ENCODE data around the gene VOPP1. TPM values are rescaled to one million over a fixed set of nuclear protein-coding genes. Genes with fewer than 3 reads are reported as not detected.

The VOPP1 gene
- total and polyA plus RNA-seq, 9 donors = 20.7 to 31.8 (median 27.5) TPM

DNA sequence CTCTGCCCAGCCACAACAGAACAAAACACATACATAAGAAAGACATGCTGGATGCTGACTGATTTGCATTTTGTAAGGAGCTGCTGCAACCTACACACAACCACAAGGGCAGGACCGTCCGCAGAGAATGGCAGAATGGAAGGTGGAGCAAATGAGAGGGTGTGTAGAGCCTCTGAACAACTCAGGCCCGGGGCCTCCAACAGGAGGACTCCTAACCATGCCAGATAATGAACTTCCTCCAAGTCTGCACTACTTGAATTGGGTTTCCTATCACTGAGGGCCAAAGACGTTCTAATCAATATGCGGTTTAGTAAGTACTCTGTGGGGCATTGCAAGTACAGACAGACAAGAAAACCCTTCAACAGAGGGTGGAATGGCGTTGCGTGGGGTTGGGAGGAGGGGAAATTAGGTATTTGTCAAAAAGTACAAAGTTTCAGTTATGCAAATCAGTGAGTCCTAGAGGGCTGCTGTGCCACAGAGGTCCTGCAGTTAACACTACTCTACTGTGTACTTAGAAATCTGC, 14.6 kb downstream of the VOPP1 start:
- Histone ChIP-seq H3K9me3 (replicated peaks; ENCODE audit: control insufficient read depth, low read depth, low read length) (no peaks in the 10 kb centered on the region), H3K36me3 (ENCODE audit: control insufficient read depth, insufficient read depth, low read length) (peaks cover 4% of the 10 kb centered on the region), H3K27ac (ENCODE audit: low read length) (no peak overlapping the region), H3K4me3 (ENCODE audit: low read length) (no peak overlapping the region), H3K27me3 (ENCODE audit: control insufficient read depth, insufficient read depth, low read length) (no peaks in the 10 kb centered on the region), H3K4me1 (ENCODE audit: control insufficient read depth, insufficient read depth, low read length) (peaks cover 5% of the 10 kb centered on the region)
- DNase-seq = no peak
- WGBS (ENCODE audit: insufficient coverage) = 50% methylated on average over 2 of the region's 7 CpGs

DNA sequence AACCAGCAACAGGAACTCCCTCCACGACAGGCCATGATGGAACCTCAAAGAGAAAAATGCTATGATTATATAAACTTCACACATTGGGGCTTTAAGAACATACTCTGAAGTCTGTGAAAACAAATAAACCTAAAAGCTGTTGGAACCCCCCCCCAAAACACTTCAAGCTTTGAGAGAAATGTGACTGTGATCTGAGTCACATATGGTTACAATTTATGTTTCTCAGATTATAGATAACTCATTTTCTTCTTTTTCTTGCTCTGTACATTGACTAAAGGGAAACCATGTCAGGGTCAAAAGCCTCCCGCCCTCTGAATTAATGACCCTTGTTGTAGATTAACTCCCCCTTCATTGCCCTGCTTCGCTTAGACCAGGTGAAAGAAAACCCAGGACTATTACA, 15.8 kb downstream of the VOPP1 start:
- H3K4me1 ChIP-seq (ENCODE audit: control insufficient read depth, insufficient read depth, low read length) = peaks cover 8% of the 10 kb centered on the region
- peaks cover 4% of the 10 kb centered on the region for H3K36me3 ChIP-seq (ENCODE audit: control insufficient read depth, insufficient read depth, low read length)
- WGBS (ENCODE audit: insufficient coverage) = 100% methylated on average over 2 of the region's 3 CpGs
- H3K27ac ChIP-seq (ENCODE audit: low read length) = no peak overlapping the region
- H3K9me3 ChIP-seq (replicated peaks; ENCODE audit: control insufficient read depth, low read depth, low read length) = no peaks in the 10 kb centered on the region
- no peaks in the 10 kb centered on the region for H3K27me3 ChIP-seq (ENCODE audit: control insufficient read depth, insufficient read depth, low read length)
- no peak overlapping the region for H3K4me3 ChIP-seq (ENCODE audit: low read length)
- no peak for DNase-seq

DNA sequence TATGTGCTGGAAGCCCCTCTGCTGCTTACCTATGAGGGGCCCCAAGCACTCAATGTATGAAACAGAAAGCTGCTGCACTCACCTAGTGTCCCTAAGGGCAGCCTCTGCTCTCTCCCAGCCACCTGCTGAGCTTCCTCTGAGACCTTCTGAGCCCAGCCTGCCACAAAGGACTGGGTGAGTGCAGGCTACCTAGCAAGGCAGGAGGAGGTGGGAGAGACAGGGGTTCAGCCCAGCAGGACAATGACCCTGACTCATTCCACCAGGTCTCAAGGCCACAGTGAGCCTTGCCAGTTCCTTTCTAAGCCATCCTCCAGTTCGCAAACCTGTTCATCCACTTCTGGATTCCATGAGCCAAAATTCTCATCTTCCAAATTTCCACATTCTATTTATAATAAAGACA, 16.3 kb downstream of the VOPP1 start:
- H3K4me1 ChIP-seq (ENCODE audit: control insufficient read depth, insufficient read depth, low read length) = peaks cover 8% of the 10 kb centered on the region
- no peak overlapping the region for H3K27ac ChIP-seq (ENCODE audit: low read length)
- no CpG with 5 or more reads among the region's 1 CpG for WGBS (ENCODE audit: insufficient coverage)
- peaks cover 4% of the 10 kb centered on the region for H3K36me3 ChIP-seq (ENCODE audit: control insufficient read depth, insufficient read depth, low read length)
- H3K27me3 ChIP-seq (ENCODE audit: control insufficient read depth, insufficient read depth, low read length) = no peaks in the 10 kb centered on the region
- no peak overlapping the region for H3K4me3 ChIP-seq (ENCODE audit: low read length)
- no peaks in the 10 kb centered on the region for H3K9me3 ChIP-seq (replicated peaks; ENCODE audit: control insufficient read depth, low read depth, low read length)
- DNase-seq = no peak

- DNase-seq = no peak
- no peaks in the 10 kb centered on the region for H3K9me3 ChIP-seq (replicated peaks; ENCODE audit: control insufficient read depth, low read depth, low read length)
- peaks cover 4% of the 10 kb centered on the region for H3K36me3 ChIP-seq (ENCODE audit: control insufficient read depth, insufficient read depth, low read length)
- no peaks in the 10 kb centered on the region for H3K27me3 ChIP-seq (ENCODE audit: control insufficient read depth, insufficient read depth, low read length)
- H3K27ac ChIP-seq (ENCODE audit: low read length) = no peak overlapping the region
- peaks cover 8% of the 10 kb centered on the region for H3K4me1 ChIP-seq (ENCODE audit: control insufficient read depth, insufficient read depth, low read length)
- WGBS (ENCODE audit: insufficient coverage) = 74% methylated on average over 3 of the region's 7 CpGs
- H3K4me3 ChIP-seq (ENCODE audit: low read length) = no peak overlapping the region
Measured at GRCh38 chr7:55555160-55555559, 17.1 kb downstream of the VOPP1 start.

GRCh38 chr7:55554038-55554437, 18.3 kb downstream of the VOPP1 start:
- peaks cover 8% of the 10 kb centered on the region for H3K4me1 ChIP-seq (ENCODE audit: control insufficient read depth, insufficient read depth, low read length)
- H3K36me3 ChIP-seq (ENCODE audit: control insufficient read depth, insufficient read depth, low read length) = peaks cover 4% of the 10 kb centered on the region
- no peaks in the 10 kb centered on the region for H3K9me3 ChIP-seq (replicated peaks; ENCODE audit: control insufficient read depth, low read depth, low read length)
- WGBS (ENCODE audit: insufficient coverage) = 63% methylated on average over 1 of the region's 1 CpG
- no peaks in the 10 kb centered on the region for H3K27me3 ChIP-seq (ENCODE audit: control insufficient read depth, insufficient read depth, low read length)
- no peak overlapping the region for H3K4me3 ChIP-seq (ENCODE audit: low read length)
- H3K27ac ChIP-seq (ENCODE audit: low read length) = no peak overlapping the region
- DNase-seq = no peak

GRCh38 chr7:55553024-55553345, 19.3 kb downstream of the VOPP1 start:
- no peak for DNase-seq
- no peak overlapping the region for H3K4me3 ChIP-seq (ENCODE audit: low read length)
- peaks cover 8% of the 10 kb centered on the region for H3K4me1 ChIP-seq (ENCODE audit: control insufficient read depth, insufficient read depth, low read length)
- H3K36me3 ChIP-seq (ENCODE audit: control insufficient read depth, insufficient read depth, low read length) = peaks cover 4% of the 10 kb centered on the region
- H3K27me3 ChIP-seq (ENCODE audit: control insufficient read depth, insufficient read depth, low read length) = no peaks in the 10 kb centered on the region
- no peak overlapping the region for H3K27ac ChIP-seq (ENCODE audit: low read length)
- H3K9me3 ChIP-seq (replicated peaks; ENCODE audit: control insufficient read depth, low read depth, low read length) = no peaks in the 10 kb centered on the region

- peak; percentile 60 for DNase-seq
- Histone ChIP-seq H3K36me3 (ENCODE audit: control insufficient read depth, insufficient read depth, low read length) (peaks cover 4% of the 10 kb centered on the region), H3K9me3 (replicated peaks; ENCODE audit: control insufficient read depth, low read depth, low read length) (no peaks in the 10 kb centered on the region), H3K4me1 (ENCODE audit: control insufficient read depth, insufficient read depth, low read length) (peaks cover 8% of the 10 kb centered on the region), H3K27ac (ENCODE audit: low read length) (no peak overlapping the region), H3K4me3 (ENCODE audit: low read length) (no peak overlapping the region), H3K27me3 (ENCODE audit: control insufficient read depth, insufficient read depth, low read length) (no peaks in the 10 kb centered on the region)
- WGBS (ENCODE audit: insufficient coverage) = 37% methylated on average over 10 of the region's 13 CpGs
Measured at GRCh38 chr7:55552320-55553023, 19.8 kb downstream of the VOPP1 start.

- Histone ChIP-seq H3K4me3 (ENCODE audit: low read length) (no peak overlapping the region), H3K27me3 (ENCODE audit: control insufficient read depth, insufficient read depth, low read length) (no peaks in the 10 kb centered on the region), H3K36me3 (ENCODE audit: control insufficient read depth, insufficient read depth, low read length) (peaks cover 4% of the 10 kb centered on the region), H3K27ac (ENCODE audit: low read length) (no peak overlapping the region), H3K4me1 (ENCODE audit: control insufficient read depth, insufficient read depth, low read length) (peaks cover 16% of the 10 kb centered on the region), H3K9me3 (replicated peaks; ENCODE audit: control insufficient read depth, low read depth, low read length) (no peaks in the 10 kb centered on the region)
- DNase-seq = no peak
- WGBS (ENCODE audit: insufficient coverage) = 88% methylated on average over 9 of the region's 11 CpGs
Measured at GRCh38 chr7:55550841-55551537, 21.3 kb downstream of the VOPP1 start.

GRCh38 chr7:55550010-55550663, 22.2 kb downstream of the VOPP1 start:
- Histone ChIP-seq H3K27me3 (ENCODE audit: control insufficient read depth, insufficient read depth, low read length) (no peaks in the 10 kb centered on the region), H3K27ac (ENCODE audit: low read length) (peak overlapping the region; percentile 38), H3K4me3 (ENCODE audit: low read length) (no peak overlapping the region), H3K36me3 (ENCODE audit: control insufficient read depth, insufficient read depth, low read length) (no peaks in the 10 kb centered on the region), H3K9me3 (replicated peaks; ENCODE audit: control insufficient read depth, low read depth, low read length) (no peaks in the 10 kb centered on the region), H3K4me1 (ENCODE audit: control insufficient read depth, insufficient read depth, low read length) (peaks cover 16% of the 10 kb centered on the region)
- DNase-seq = no peak
- WGBS (ENCODE audit: insufficient coverage) = 88% methylated on average over 6 of the region's 15 CpGs

GRCh38 chr7:55549457-55549856, 22.8 kb downstream of the VOPP1 start:
- peaks cover 16% of the 10 kb centered on the region for H3K4me1 ChIP-seq (ENCODE audit: control insufficient read depth, insufficient read depth, low read length)
- H3K36me3 ChIP-seq (ENCODE audit: control insufficient read depth, insufficient read depth, low read length) = no peaks in the 10 kb centered on the region
- DNase-seq = no peak
- no peak overlapping the region for H3K4me3 ChIP-seq (ENCODE audit: low read length)
- WGBS (ENCODE audit: insufficient coverage) = 55% methylated on average over 6 of the region's 7 CpGs
- peak overlapping the region; percentile 38 for H3K27ac ChIP-seq (ENCODE audit: low read length)
- no peaks in the 10 kb centered on the region for H3K9me3 ChIP-seq (replicated peaks; ENCODE audit: control insufficient read depth, low read depth, low read length)
- no peaks in the 10 kb centered on the region for H3K27me3 ChIP-seq (ENCODE audit: control insufficient read depth, insufficient read depth, low read length)
